GM10266 (cell line): Measurements from ENCODE around the gene GPC3.
A peak's percentile ranks its signal among the peaks of the same experiment; 100 is the strongest.

ENCODE experiments used
- DNase-seq: peaks from one replicate; pipeline ENCODE4 v3.0.0; 2012; ENCODE audit errors: extremely low spot score
- CTCF ChIP-seq: IDR thresholded peaks from 2 replicates; pipeline ENCODE4 v1.5.1; 2012; ENCODE audit warnings: mild to moderate bottlenecking, low read depth; ENCODE audit not compliant: control insufficient read depth, insufficient read depth; ENCODE audit errors: missing control alignments

GPC3 gene

GRCh38 chrX:133928365-133928764 lies 57.0 kb downstream of the GPC3 start:
- TF ChIP-seq CTCF: no peak
- no peak for DNase-seq

- no peak for TF ChIP-seq CTCF
- no peak for DNase-seq
These were observed 58.6 kb downstream of the GPC3 start for GRCh38 chrX:133926809-133927208.

- no peak for DNase-seq
- TF ChIP-seq CTCF: no peak
These were observed 59.3 kb downstream of the GPC3 start for GRCh38 chrX:133926099-133926498.

GRCh38 chrX:133924548-133924947 lies 60.8 kb downstream of the GPC3 start:
- no peak for TF ChIP-seq CTCF
- DNase-seq: no peak

- no peak for TF ChIP-seq CTCF
- DNase-seq: no peak
These were observed 61.8 kb downstream of the GPC3 start for GRCh38 chrX:133923548-133923947.

GRCh38 chrX:133923113-133923512 lies 62.3 kb downstream of the GPC3 start:
- DNase-seq: peak; percentile 8
- no peak for TF ChIP-seq CTCF

- no peak for TF ChIP-seq CTCF
- DNase-seq: no peak
These were observed 63.0 kb downstream of the GPC3 start for GRCh38 chrX:133922390-133922771.
